ENCODE measurements around the gene S100A2.

The S100A2 gene

DNA sequence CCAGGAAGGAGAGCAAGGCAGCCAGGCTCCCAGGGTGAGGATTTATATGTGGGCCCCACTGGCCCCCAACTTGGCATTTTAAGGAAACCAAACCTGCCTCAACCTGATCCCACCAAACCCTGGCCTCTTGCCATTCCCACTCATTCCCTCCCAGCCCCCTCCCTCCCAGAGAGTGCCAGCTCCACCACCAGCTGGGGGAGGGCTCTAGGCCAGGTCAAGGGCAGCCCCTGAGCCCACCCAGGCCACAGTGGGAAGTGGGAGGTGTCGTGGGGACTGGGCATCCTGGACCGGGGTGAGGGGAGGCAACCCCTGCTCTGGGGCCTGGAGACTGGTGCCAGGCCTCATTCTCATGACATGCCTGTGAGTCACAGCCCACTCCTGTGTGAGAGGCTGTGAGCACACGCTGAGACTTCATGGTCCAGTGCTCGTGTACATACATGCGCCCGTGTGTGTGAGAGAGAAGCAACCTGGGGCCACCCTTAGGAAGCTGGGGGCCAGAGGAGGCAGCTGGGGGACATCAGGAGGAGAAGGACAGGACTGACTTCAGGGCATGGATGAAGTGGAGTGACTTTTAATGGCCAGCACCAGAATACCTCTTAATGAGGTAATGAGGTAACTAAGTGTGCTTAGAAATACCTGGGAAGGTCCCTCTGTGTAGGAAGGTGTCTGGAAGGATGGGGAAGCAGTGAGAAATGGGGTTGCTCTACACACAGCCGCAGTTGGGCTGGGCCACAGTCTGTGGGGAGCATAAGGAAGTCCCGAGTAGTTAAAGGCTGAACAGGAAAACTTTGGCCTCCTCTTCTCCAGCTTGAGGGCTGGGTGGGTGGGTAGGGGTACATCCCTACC lies at the start of gene S100A2:
Gene S100A2 (minus strand): TSS at position 316 of the 846 bp plus-strand sequence. CDS start 1,967 bp downstream, outside the sequence.
- DNase-seq (ENCODE audit: low read depth): peak; percentile 67

DNA sequence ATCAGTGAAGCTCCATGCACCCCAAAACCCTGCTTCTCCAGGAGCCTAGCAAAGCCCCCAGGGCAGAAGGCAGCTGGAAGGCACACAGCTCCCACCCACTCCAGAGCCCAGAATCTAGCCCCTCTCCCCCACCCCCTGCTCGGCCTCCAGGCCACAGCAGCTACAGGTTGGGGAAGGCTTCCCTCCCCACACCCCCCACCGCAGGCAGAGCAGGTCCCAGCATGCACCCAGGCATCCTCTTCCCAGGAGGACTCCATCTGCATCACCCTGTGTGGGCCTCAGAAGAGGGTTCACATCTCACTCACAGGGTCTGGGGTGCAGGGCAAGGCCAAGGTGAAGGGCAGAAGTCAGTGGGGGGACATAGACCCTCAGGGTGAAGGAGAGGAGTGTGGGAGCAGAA lies 49.8 kb upstream of the S100A2 start:
- DNase-seq (ENCODE audit: low read depth): no peak

DNA sequence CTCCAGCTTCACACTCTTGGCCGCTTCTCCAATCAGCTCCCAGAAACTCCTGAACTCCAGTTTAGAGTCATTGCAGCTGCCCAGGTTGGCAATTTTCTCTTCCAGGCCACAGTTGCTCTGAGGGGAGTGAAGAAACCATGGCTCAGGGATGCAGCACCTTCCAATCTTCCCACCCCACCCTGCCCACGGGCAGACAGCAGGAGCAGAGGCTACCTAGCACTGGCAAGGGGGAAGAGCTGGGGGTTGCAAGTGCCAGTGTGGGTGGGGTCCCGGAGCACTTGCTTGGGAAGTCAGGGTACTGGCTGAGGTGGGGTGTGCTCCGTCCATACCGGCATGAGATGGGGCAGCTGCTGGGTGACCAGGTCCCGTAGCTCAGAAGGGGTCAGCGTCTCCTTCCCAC lies 49.3 kb upstream of the S100A2 start:
- no peak for DNase-seq (ENCODE audit: low read depth)

DNA sequence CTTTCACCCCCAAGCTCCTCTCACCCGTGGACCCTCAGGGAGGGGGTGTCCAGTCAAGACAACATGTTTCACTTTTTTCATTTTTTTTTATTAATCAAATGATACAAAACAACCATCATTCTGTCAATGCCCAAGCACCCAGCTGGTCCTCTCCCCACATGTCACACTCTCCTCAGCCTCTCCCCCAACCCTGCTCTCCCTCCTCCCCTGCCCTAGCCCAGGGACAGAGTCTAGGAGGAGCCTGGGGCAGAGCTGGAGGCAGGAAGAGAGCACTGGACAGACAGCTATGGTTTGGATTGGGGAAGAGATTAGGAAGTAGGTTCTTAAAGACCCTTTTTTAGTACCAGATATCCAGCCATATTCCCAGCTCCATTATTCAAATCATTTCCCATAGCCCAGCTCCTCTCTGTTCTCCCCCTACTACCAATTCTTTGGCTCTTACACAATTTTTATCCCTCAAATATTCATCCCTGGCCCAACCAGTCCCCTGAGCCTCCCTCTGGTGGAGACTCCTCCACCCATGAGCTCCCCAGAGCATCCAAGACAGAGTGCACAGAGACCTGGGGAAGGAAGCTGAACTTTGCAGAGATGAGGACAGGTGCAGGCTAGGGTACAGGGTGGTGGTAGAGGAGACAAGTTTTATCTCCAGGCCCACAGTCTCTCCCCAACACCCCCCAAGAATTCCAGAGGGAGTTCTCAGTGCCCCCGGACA lies 48.7 kb upstream of the S100A2 start:
- no peak for DNase-seq (ENCODE audit: low read depth)

DNA sequence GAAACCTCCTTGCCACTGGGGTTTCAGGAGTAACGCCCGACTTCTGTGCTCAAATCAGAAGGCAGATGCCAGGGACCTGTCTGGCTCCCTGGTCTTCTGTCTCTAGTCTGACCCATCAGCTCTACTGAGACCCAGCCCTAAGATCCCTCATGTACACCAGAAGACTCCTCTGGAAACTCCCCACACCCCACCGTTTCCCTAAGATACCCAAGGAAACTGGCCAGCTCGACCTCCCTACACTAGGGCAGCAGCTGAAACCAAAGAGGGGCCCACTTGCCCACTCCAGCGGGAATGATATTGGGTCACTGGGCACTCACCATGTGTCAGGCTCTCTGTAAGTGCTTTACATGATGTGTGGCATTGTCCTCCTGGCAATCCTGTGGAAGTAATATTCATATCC lies 47.8 kb upstream of the S100A2 start:
- DNase-seq (ENCODE audit: low read depth): no peak

- no peak for DNase-seq (ENCODE audit: low read depth)
These were observed 47.2 kb upstream of the S100A2 start, which contains the start of gene S100A16 for GRCh38 chr1:153612755-153613331. TSS of gene S100A16 (minus strand) at chr1:153613137. CDS start at chr1:153608151, 4,986 bp downstream.

- DNase-seq (ENCODE audit: low read depth): no peak
These were observed 46.6 kb upstream of the S100A2 start for GRCh38 chr1:153612111-153612754.

DNA sequence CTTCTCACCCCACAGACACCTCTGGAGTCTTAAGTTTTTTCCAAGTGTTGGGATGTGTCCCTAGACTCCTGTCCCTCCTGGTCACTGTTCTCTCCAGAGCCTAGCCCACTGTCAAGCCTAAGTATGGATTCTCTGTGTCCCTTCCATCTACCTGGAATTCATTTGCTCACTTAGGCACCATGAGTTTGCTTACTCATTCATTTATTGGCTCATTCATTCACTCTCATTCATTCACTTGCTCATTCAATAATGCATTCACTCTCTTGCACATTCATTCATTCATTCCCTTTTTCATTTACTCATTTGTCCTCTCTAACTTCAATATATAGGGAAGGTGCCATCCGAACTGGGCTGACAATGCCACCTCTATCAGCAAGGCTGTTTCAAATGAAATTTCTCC lies 45.7 kb upstream of the S100A2 start:
- DNase-seq (ENCODE audit: low read depth): no peak

GRCh38 chr1:153610811-153611301 lies 45.2 kb upstream of the S100A2 start:
- no peak for DNase-seq (ENCODE audit: low read depth)

- DNase-seq (ENCODE audit: low read depth): no peak
These were observed 44.7 kb upstream of the S100A2 start for GRCh38 chr1:153610334-153610733.

- DNase-seq (ENCODE audit: low read depth): no peak
These were observed 43.9 kb upstream of the S100A2 start for GRCh38 chr1:153609585-153609907.

GRCh38 chr1:153608742-153609584 lies 43.3 kb upstream of the S100A2 start:
- DNase-seq (ENCODE audit: low read depth): peak; percentile 61

- no peak for DNase-seq (ENCODE audit: low read depth)
These were observed 42.5 kb upstream of the S100A2 start for GRCh38 chr1:153608089-153608682.

DNA sequence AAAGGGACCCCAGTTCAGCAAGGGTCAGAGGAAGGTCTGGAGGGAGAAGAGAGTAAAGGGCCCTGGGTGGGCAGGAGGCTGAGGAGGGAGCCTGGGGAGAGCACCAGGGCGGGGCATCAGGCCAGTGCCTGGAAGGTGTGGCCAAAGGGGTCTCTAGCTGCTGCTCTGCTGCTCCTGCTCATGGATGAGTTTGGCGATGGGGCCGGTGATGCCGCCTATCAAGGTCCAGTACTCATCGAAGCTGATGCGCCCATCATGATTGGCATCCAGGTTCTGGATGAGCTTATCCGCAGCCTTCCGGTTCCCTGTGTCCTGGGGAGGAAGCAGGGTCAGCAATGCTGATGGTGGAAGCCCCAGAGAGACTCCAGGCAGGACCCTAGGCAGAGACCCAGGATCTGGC lies 41.7 kb upstream of the S100A2 start:
- DNase-seq (ENCODE audit: low read depth): no peak

- DNase-seq (ENCODE audit: low read depth): no peak
These were observed 40.5 kb upstream of the S100A2 start for GRCh38 chr1:153606194-153606593.

- DNase-seq (ENCODE audit: low read depth): no peak
These were observed 37.1 kb upstream of the S100A2 start for GRCh38 chr1:153602749-153603148.

- no peak for DNase-seq (ENCODE audit: low read depth)
These were observed 34.2 kb upstream of the S100A2 start for GRCh38 chr1:153599847-153600246.

DNA sequence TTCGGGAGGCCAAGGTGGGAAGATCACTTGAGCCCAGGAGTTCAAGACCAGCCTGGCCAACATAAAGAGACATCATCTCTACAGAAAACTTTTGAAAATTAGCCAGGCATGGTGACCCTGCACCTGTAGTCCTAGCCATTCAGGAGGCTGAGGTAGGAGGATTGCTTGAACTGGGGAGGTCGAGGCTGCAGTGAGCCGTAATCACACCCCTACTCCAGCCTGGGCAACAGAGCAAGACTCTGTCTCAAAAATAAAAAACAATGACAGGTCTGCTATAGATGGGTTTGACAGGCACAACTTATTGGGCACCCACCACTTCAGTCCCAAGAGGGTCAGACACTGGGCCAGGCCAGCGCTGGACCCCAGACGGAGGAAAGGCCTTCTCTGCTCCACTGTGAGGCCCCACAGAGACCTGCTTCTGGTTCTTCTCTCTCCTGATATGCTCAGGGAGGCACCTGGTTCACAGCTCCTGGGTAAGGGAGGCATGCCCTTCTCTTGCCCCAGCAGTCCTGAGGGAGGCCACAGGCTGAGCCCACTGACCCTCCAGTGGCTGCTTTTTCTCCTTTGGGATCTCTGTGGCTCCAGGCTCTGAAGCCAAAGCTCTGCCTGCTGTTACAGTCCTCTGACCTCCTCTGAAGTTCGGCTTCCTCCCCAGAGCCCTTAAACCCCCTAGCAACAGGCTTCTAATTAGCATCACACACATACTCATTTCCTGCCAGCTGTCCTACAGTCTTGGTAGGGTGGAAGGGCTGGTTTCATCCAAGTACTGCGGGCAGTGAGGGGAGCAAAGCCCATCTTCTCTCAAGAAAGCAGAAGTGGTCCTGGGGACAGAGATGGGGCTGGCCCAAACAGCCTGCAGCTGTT lies 32.9 kb upstream of the S100A2 start:
- DNase-seq (ENCODE audit: low read depth): peak; percentile 47

- no peak for DNase-seq (ENCODE audit: low read depth)
These were observed 31.6 kb upstream of the S100A2 start for GRCh38 chr1:153597206-153597605.

DNA sequence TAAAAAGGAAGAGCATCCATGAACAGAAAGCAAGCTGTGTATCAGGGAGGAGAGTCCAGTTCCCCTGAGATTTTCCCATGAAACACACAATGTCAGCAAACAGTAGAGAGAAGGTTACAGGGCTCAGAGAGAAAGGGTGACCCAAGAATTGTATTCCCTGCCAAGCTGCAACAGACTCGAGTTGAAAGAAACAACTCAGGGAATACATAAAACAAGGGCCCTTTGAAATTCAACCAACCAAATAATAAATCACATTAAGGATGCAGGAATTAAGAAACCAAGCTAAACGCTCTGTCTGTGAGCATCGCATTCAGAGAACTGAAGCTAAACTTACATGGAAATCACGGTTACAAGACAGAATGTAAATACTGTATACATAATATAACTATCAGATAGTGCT lies 27.1 kb upstream of the S100A2 start:
- DNase-seq (ENCODE audit: low read depth): no peak
